CD4-positive, CD25-positive, alpha-beta regulatory T cell (primary cell): ENCODE results near the gene RPH3AL. TPM values are rescaled to one million over a fixed set of nuclear protein-coding genes. Genes with fewer than 3 reads are reported as not detected.

Source experiments
- ATAC-seq, 2 donors: fragments of 150-1000 bp; cut with Tn5 transposase; one replicate each; pipeline ENCODE4 v1.10.0; 2021; ENCODE audit warnings: low read depth in 2 of 2, moderate number of reproducible peaks in 2 of 2, moderate library complexity in 1 of 2
- DNase-seq, 3 donors: peaks; one replicate each; pipeline versions ENCODE4 v3.0.0 to v3.0.0-alpha.2; 2012 to 2022; ENCODE audit warnings: mixed read lengths in 1 of 3
- H3K27ac ChIP-seq: one replicate; pipeline ENCODE4 v1.7.0; 2013; ENCODE audit warnings: mild to moderate bottlenecking, low read length; ENCODE audit not compliant: insufficient read depth, poor library complexity, severe bottlenecking
- H3K27me3 ChIP-seq: one replicate; pipeline ENCODE4 v1.7.0; 2013; ENCODE audit warnings: low read length; ENCODE audit not compliant: control insufficient read depth, insufficient read depth
- H3K36me3 ChIP-seq: one replicate; pipeline ENCODE4 v1.7.0; 2013; ENCODE audit warnings: mild to moderate bottlenecking, low read length, moderate library complexity; ENCODE audit not compliant: control insufficient read depth, insufficient read depth
- H3K4me1 ChIP-seq: 2 replicates; pipeline ENCODE4 v1.7.0; 2013; ENCODE audit warnings: mild to moderate bottlenecking, low read length; ENCODE audit not compliant: insufficient read depth, control insufficient read depth, poor library complexity, severe bottlenecking
- H3K4me3 ChIP-seq: one replicate; pipeline ENCODE4 v1.7.0; 2013; ENCODE audit warnings: low read depth, mild to moderate bottlenecking, low read length, moderate library complexity
- H3K9me3 ChIP-seq, 2 experiments: 1 replicate in 1 of 2; 2 replicates in 1 of 2; pipeline ENCODE4 v1.7.0; 2013; ENCODE audit warnings: low read length in 2 of 2, mild to moderate bottlenecking in 1 of 2, moderate library complexity in 1 of 2; ENCODE audit not compliant: control insufficient read depth in 2 of 2
- H3K27ac Mint-ChIP-seq, 3 donors: one replicate each; pipeline ENCODE4 v1.8.0; 2020 to 2022; ENCODE audit warnings: mild to moderate bottlenecking in 3 of 3, mixed read lengths in 3 of 3, moderate library complexity in 2 of 3
- H3K27me3 Mint-ChIP-seq: one replicate; pipeline ENCODE4 v1.8.0; 2022; ENCODE audit warnings: mild to moderate bottlenecking, mixed read lengths
- H3K36me3 Mint-ChIP-seq: one replicate; pipeline ENCODE4 v1.8.0; 2020; ENCODE audit warnings: mixed read lengths
- H3K4me1 Mint-ChIP-seq, 4 donors: one replicate each; pipeline ENCODE4 v1.8.0; 2020 to 2022; ENCODE audit warnings: mixed read lengths in 4 of 4, mild to moderate bottlenecking in 1 of 4
- H3K4me3 Mint-ChIP-seq, 4 donors: one replicate each; pipeline ENCODE4 v1.8.0; 2020 to 2022; ENCODE audit warnings: mild to moderate bottlenecking in 4 of 4, mixed read lengths in 4 of 4, moderate library complexity in 3 of 4
- H3K9me3 Mint-ChIP-seq, 7 donors: one replicate each; pipeline ENCODE4 v1.8.0; 2020 to 2022; ENCODE audit warnings: mixed read lengths in 7 of 7, mild to moderate bottlenecking in 3 of 7, moderate library complexity in 2 of 7
- polyA plus RNA-seq, 4 donors: library from polyadenylated mRNA; unstranded; fragments of 300-500 nt; fragmentation: Illumina TruSeq; gene quantifications; one replicate each; pipeline ENCODE4 v1.2.3, GENCODE V29; 2021
- total RNA-seq: library from RNA; stranded (reverse); gene quantifications from one replicate; pipeline ENCODE4 v1.2.3, GENCODE V29; 2022

RPH3AL gene
- total and polyA plus RNA-seq, 5 donors from 2014 or later, result 0.65 to 5.6 (median 3.0) TPM

DNA sequence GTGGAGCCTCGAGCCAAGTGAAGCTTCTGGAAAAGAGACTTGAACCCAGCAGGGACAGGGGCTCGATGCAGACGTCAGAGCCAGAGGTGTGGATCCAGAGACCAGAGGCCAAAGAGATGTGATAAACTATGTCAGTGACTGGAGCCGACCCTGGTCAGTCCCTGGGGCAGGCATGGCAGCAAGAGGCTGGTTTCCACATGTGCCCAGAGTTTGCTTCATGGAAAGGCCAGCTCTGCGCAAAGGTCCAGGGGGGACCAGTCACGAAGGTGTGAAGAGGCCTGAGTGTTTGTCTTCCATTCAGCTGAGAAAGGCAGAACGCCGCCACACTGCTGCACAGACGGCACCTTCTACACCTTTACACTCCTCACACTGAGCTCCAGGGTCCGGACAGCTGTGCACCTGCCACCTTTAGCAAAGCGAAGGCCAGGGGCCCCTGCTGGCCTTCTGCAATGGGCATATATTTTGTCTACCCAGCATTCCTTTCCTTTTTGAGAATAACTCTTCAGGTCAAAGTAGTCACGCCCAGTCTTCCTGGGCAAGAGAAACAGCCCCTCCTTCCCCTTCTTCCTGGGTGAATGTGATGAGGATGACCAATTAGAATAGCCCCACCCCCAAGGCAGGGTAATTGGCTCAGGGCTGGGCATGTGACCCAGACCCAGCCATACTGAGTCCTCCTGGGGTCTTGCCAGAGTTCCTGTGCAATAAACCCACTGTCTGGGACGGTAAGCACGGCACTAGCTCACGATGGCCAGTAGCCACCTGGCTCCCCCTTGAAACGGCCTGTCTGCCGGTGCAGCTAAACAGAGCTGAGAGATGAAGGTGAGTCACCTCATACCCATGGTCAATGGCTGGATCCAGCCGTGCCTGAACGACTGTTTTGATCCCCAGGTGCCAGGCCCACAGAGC lies 2.3 kb upstream of the RPH3AL start:
- Histone ChIP-seq H3K4me3 (no peak overlapping the region), H3K36me3 (no peaks in the 10 kb centered on the region), H3K9me3 (no peaks in the 10 kb centered on the region), H3K4me1 (no peaks in the 10 kb centered on the region), H3K27me3 (no peaks in the 10 kb centered on the region), H3K27ac (no peak overlapping the region)
- Mint-ChIP-seq H3K9me3 (peaks cover 0 to 1% (median 0%) of the 10 kb centered on the region in 7 donors), H3K4me1 (peaks cover 0 to 2% (median 0%) of the 10 kb centered on the region in 4 donors), H3K27me3 (no peaks in the 10 kb centered on the region), H3K36me3 (no peaks in the 10 kb centered on the region), H3K4me3 (no peak overlapping the region), H3K27ac (no peak overlapping the region)
- DNase-seq (no peak), ATAC-seq (no peak)

DNA sequence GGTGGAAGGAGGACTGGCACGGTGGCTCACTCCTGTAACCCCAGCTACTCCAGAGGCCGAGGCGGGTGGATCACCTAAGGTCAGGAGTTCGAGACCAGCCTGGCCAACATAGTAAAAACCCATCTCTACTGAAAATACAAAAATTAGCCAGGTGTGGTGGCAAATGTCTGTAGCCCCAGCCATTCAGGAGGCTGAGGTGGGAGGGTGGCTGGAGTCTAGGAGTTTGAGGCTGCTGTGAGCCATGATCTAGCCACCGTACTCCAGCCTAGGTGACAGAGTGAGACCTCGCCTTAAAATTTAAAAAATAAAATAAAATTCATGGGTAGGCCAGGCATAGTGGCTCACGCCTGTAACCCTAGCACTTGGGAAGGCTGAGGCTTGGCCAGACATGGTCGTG lies 1.2 kb upstream of the RPH3AL start:
- Mint-ChIP-seq H3K36me3 (no peaks in the 10 kb centered on the region), H3K27me3 (no peaks in the 10 kb centered on the region), H3K9me3 (peaks cover 0 to 1% (median 0%) of the 10 kb centered on the region in 7 donors), H3K4me1 (peaks cover 0 to 4% (median 0%) of the 10 kb centered on the region in 4 donors), H3K27ac (no peak overlapping the region), H3K4me3 (no peak overlapping the region)
- Histone ChIP-seq H3K27me3 (no peaks in the 10 kb centered on the region), H3K4me1 (no peaks in the 10 kb centered on the region), H3K27ac (no peak overlapping the region), H3K9me3 (no peaks in the 10 kb centered on the region), H3K36me3 (no peaks in the 10 kb centered on the region), H3K4me3 (no peak overlapping the region)
- DNase-seq (no peak), ATAC-seq (no peak)

DNA sequence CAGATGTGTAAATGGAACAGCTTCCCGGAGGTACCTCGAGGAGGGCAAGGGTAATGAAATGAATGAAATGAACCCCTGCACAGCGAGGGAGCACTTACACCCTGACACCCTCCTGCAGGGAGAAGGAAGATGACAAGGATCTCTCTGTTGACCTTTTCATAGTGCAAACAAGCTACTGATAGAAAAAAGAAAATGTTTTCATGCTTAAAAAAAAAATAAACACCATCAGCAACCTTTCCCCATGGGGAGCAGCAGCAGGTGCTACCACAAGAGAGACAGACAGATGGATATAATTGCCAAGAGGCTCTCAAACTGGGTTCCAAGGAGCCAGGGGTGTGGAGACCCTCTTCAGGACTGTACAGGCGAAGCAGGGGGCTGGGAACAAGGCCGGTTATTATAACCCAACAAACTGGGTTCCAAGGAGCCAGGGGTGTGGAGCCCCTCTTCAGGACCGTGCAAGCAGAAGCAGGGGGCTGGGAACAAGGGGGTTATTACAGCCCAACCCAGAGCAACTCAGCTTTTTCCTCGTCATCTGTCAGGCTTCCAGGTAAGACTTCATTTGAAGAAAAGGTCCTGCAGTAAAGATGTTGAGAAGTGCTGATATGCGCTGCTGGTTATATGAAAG lies 718 bp upstream of the RPH3AL start:
- no peaks in the 10 kb centered on the region for H3K36me3 ChIP-seq
- H3K9me3 ChIP-seq, result no peaks in the 10 kb centered on the region
- no peak overlapping the region for H3K4me3 ChIP-seq
- Mint-ChIP-seq H3K4me3 (no peak overlapping the region), H3K27ac (peak overlapping the region in 2 of 3 donors; percentile 49 to 71), H3K27me3 (no peaks in the 10 kb centered on the region), H3K4me1 (peaks cover 0 to 4% (median 0%) of the 10 kb centered on the region in 4 donors), H3K9me3 (peaks cover 0 to 1% (median 0%) of the 10 kb centered on the region in 7 donors), H3K36me3 (no peaks in the 10 kb centered on the region)
- H3K27ac ChIP-seq, result no peak overlapping the region
- H3K27me3 ChIP-seq, result no peaks in the 10 kb centered on the region
- ATAC-seq (no peak), DNase-seq (no peak)
- H3K4me1 ChIP-seq, result no peaks in the 10 kb centered on the region

DNA sequence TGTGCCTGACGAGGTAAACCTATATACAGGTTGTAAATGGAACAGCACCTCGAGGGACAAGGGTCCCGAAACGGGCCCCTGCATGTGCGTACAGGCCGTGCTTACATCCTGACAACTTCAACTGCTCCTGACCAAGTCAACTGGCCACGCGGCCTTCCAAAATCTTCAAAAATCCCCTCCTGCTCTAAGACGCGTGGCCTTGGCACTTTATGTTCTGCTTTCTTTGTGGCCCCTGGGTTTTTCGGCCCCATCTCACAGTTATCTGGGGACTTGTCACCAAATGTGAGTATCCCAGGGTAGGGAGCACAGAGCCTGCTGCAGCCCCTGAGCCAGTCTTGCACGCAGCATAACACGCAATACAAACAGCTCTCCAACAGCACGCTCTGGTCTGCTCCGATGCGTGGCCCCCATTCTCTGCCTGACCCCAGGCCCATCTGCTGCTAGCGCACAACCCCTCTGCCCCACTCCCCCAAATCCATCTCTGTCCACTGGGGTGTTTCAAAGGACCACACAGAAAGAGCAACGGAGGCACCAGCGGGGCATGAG lies 659 bp downstream of the RPH3AL start:
- no peak overlapping the region for H3K4me3 Mint-ChIP-seq
- peaks cover 0 to 1% (median 0%) of the 10 kb centered on the region in 7 donors for H3K9me3 Mint-ChIP-seq
- no peaks in the 10 kb centered on the region for H3K36me3 Mint-ChIP-seq
- Histone ChIP-seq H3K27ac (no peak overlapping the region), H3K4me1 (no peaks in the 10 kb centered on the region), H3K4me3 (no peak overlapping the region), H3K9me3 (no peaks in the 10 kb centered on the region), H3K27me3 (no peaks in the 10 kb centered on the region), H3K36me3 (no peaks in the 10 kb centered on the region)
- no peak for DNase-seq
- no peak overlapping the region for H3K27ac Mint-ChIP-seq
- H3K27me3 Mint-ChIP-seq, result no peaks in the 10 kb centered on the region
- no peak for ATAC-seq
- peaks cover 0 to 4% (median 0%) of the 10 kb centered on the region in 4 donors for H3K4me1 Mint-ChIP-seq

GRCh38 chr17:351449-351738 lies 1.2 kb downstream of the RPH3AL start:
- no peak overlapping the region for H3K4me3 Mint-ChIP-seq
- Histone ChIP-seq H3K4me1 (no peaks in the 10 kb centered on the region), H3K4me3 (no peak overlapping the region), H3K9me3 (no peaks in the 10 kb centered on the region), H3K36me3 (no peaks in the 10 kb centered on the region), H3K27me3 (no peaks in the 10 kb centered on the region), H3K27ac (no peak overlapping the region)
- H3K27me3 Mint-ChIP-seq, result no peaks in the 10 kb centered on the region
- DNase-seq, result no peak
- H3K9me3 Mint-ChIP-seq, result peaks cover 0 to 1% (median 0%) of the 10 kb centered on the region in 7 donors
- no peak for ATAC-seq
- H3K27ac Mint-ChIP-seq, result peak overlapping the region in 2 of 3 donors; percentile 47 to 54
- H3K36me3 Mint-ChIP-seq, result no peaks in the 10 kb centered on the region
- H3K4me1 Mint-ChIP-seq, result peaks cover 0 to 4% (median 0%) of the 10 kb centered on the region in 4 donors

DNA sequence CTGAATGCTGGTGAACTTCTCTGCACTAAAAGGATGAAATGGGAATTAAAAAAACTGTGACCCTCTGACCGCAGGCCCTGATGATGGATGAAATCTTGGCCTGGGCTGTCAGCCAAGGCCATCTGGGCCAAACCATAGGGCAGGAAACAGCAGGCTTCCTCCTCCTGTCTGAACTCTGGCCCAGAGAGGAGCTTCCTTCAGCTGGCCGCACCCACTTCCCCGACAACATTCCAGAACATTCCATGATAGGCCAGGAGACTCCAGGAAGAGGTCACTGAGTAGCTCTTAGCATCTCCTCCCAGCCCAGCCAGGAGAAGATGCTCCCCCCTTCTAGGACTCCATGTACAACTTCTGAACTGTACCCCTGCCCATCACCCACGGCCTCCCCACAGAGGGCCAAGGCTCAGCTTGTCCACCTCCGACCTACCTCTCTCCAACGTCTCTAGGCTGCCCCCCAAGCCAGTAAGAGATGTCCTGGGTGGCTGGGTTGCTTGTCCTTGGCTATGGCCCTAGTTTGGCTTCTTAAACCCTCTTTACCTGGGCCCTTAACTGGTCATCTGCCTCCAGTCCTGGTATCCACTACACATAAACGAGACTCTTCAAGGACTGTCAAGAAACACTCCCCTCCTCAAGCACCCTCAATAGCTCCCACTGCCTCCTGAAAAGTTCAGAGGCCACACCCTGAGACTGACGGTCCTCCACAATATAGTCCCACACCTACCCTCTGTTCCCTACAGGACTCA lies 1.7 kb downstream of the RPH3AL start:
- no peak for DNase-seq
- H3K4me1 ChIP-seq, result no peaks in the 10 kb centered on the region
- no peak overlapping the region for H3K27ac ChIP-seq
- no peaks in the 10 kb centered on the region for H3K9me3 ChIP-seq
- no peak overlapping the region for H3K4me3 ChIP-seq
- no peaks in the 10 kb centered on the region for H3K36me3 ChIP-seq
- Mint-ChIP-seq H3K27me3 (no peaks in the 10 kb centered on the region), H3K9me3 (no peaks in the 10 kb centered on the region), H3K27ac (peak overlapping the region in 1 of 3 donors; percentile 47), H3K4me3 (no peak overlapping the region), H3K4me1 (peaks cover 0 to 4% (median 0%) of the 10 kb centered on the region in 4 donors), H3K36me3 (no peaks in the 10 kb centered on the region)
- ATAC-seq, result no peak
- H3K27me3 ChIP-seq, result no peaks in the 10 kb centered on the region

DNA sequence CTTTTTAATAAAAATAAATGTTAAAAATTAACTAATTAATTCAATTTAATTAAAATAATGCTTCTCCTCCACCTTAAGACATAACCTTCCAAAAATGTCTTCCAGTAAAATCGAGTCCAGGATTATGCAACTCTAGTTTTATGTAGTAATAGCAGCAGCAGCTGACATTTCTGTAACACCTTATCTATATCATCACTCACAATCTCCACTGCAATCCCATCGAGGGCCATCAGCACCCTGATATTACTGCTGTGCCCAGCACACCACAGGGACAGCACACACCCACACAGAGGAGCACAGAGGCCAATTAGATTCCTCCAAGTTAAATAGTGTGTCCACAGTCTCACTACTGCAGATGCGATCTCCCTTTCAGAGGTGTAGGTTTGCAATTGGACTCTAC lies 2.9 kb downstream of the RPH3AL start:
- no peaks in the 10 kb centered on the region for H3K4me1 ChIP-seq
- no peaks in the 10 kb centered on the region for H3K36me3 ChIP-seq
- no peak overlapping the region for H3K27ac ChIP-seq
- H3K4me3 Mint-ChIP-seq, result no peak overlapping the region
- no peaks in the 10 kb centered on the region for H3K9me3 Mint-ChIP-seq
- no peak overlapping the region for H3K27ac Mint-ChIP-seq
- no peaks in the 10 kb centered on the region for H3K9me3 ChIP-seq
- no peaks in the 10 kb centered on the region for H3K27me3 Mint-ChIP-seq
- no peaks in the 10 kb centered on the region for H3K27me3 ChIP-seq
- H3K4me1 Mint-ChIP-seq, result peaks cover 0 to 4% (median 0%) of the 10 kb centered on the region in 4 donors
- no peaks in the 10 kb centered on the region for H3K36me3 Mint-ChIP-seq
- DNase-seq (no peak), ATAC-seq (no peak)
- H3K4me3 ChIP-seq, result no peak overlapping the region
